HTR-8/SVneo (cell line): ENCODE measurements around the gene CFDP1.
A peak's percentile ranks its signal among the peaks of the same experiment; 100 is the strongest.
"Not testable (repeated sequence)": the region's sequence is repeated elsewhere in the genome, so short reads cannot be mapped to it uniquely, and the experiment has no call there.

Experiments used
- DNase-seq: peaks from one replicate; pipeline ENCODE4 v3.0.0; 2011; ENCODE audit warnings: low spot score, mixed read lengths; ENCODE audit not compliant: insufficient read length
- FAIRE-seq: peaks from 2 replicates; lab custom pipeline; 2011; peaks lifted over from hg19 to GRCh38; lab: Jason Lieb, UNC

Gene CFDP1

DNA sequence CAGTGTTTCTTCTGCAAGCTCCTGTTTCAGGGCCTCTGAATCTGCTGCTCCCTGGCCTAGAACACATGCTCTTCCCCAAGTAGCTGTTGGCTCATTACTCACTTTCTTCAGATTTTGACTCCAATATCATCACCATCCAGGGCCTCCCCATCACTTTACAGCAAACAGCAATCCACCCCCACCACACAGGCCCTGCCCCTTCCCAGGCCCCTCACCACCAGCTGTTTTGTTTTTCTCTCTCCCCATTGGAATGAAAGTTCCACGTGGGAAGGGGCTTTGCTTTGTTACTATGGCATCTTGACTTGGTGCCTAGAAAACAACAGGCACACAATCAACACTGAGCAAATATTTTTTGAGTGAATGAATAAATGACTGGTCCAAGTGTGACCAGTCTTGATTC is 27.1 kb upstream of the CFDP1 start:
- no peak for DNase-seq
- no peak for FAIRE-seq

DNA sequence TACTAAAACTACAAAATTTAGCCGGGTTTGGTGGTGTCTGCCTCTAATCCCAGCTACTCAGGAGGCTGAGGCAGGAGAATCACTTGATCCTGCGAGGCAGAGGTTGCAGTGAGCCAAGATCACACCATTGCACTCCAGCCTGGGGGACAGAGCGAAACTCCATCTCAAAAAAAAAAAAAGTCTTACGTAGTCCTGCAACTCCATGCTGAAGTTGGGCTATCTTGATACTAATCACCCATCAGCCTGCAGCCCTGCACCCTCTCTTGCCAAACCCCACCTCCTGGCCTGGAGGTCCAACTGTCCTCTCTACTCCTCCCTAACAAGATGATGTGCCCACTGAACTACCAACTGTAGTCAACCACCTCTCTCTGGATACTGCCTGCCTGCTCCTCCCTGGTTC is 26.4 kb upstream of the CFDP1 start:
- no peak for FAIRE-seq
- no peak for DNase-seq

DNA sequence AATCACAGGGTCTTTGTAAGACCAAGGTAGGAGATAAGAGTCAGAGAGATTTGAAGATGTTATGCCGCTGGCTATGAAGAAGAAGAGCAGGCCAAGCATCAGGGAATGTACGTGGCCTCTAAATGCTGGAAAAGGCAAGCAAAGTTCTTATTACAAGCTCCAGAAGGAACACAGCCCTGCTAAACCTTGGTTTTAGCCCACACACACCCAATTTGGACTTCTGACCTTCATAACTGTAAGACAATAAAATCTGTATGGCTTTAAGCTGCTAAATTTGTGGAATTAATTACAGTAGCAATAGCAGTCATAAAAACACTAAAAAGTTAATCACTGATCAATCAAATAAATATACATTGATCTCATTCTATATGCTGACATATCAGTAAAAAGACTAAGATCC is 25.1 kb upstream of the CFDP1 start:
- DNase-seq (no peak), FAIRE-seq (no peak)

DNA sequence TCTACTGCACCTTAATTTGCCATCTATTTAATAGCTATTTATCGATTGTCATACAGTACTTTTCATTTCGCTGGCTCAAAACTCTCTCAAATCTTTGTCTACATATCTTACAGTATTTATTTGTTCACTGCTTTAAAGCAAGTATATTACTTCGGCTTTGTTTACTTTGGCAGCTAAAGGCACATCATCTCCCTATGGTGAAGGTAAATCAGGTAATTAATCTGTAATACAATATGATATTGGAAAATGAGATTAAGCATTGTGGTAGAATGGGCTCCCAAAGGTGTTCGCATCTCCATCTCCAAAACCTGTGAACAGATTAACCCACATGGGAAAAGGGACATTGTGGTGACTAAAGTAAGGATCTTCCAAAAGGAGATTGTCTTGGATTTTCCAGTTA is 24.7 kb upstream of the CFDP1 start:
- DNase-seq (no peak), FAIRE-seq (no peak)

GRCh38 chr16:75457485-75458021 is 24.2 kb upstream of the CFDP1 start:
- no peak for FAIRE-seq
- no peak for DNase-seq

GRCh38 chr16:75456971-75457370 is 23.7 kb upstream of the CFDP1 start:
- FAIRE-seq (no peak), DNase-seq (no peak)

- FAIRE-seq, DNase-seq: not testable (repeated sequence)
Measured at GRCh38 chr16:75456486-75456885, 23.2 kb upstream of the CFDP1 start.

GRCh38 chr16:75455677-75456076 is 22.4 kb upstream of the CFDP1 start:
- no peak for FAIRE-seq
- no peak for DNase-seq

DNA sequence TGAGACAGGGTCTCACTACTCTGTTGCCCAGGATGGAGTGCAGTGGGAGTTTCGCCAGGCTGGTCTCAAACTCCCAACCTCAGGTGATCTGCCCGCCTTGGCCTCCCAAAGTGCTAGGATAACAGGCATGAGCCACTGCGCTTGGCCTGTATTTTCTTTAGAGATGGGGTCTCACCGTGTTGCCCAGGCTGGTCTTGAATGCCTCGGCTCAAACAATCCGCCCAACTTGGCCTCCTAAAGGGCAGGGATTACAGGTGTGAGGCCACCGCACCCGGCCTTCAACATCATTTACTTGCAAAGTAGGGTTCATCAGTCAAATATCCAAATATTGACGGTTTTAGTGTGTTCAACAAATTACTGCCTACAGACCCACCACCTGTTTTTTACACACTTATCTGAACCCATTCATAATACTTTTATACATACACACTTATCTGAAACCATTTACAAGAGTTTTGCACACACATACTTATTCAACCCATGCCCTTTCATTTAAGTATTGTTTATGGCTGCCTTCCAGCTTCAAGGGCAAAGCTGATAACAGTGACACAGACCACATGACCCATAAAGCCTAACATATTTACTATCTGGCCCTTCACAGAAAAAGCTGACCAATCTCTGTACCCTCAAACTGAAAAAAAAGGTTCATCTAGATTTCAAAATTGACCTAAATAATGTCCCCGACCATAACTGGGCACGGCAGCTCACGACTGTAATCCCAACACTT is 19.3 kb upstream of the CFDP1 start:
- FAIRE-seq (no peak), DNase-seq (no peak)

- FAIRE-seq = no peak
- no peak for DNase-seq
Measured at GRCh38 chr16:75446416-75446815, 13.1 kb upstream of the CFDP1 start.

DNA sequence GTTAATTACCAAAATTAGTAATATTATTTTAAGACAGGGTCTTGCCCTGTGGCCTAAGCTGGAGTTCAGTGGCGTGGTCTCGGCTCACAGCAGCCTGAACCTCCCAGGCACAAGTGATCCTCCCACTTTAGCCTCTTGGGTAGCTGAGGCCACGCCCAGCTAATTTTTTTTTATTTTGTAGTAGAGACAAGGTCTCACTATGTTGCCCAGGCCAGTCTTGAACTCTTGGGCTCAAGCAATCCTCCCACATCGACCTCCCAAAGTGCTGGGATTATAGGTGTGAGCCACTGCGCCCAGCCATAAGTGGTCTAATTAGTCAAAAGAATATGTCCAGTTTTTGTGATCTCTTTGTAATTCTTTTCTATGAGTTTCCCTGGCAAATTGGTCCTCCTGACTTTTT is 12.0 kb upstream of the CFDP1 start:
- no peak for DNase-seq
- FAIRE-seq = no peak

DNA sequence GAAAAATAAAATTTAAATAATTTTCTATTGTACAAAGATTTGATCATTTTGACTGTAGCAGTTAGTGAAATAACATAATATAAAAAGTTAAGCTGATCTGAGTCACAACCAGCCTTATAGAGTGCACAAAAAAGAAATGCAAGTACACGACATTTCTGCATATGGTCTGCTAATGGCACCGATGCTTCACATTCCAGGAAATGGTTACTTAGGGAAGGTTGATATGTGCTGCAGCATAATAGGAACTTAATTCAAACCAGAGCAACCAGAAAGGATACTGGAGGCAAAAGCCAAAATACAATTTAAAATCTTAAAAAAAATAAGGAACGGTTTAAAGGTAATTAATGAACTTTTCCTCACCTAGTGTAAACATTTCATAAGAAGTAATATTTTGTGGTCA is 10.0 kb upstream of the CFDP1 start:
- FAIRE-seq (no peak), DNase-seq (no peak)

- no peak for FAIRE-seq
- DNase-seq = peak; percentile 81
Measured at GRCh38 chr16:75433732-75434413, 570 bp upstream of the CFDP1 start.

DNA sequence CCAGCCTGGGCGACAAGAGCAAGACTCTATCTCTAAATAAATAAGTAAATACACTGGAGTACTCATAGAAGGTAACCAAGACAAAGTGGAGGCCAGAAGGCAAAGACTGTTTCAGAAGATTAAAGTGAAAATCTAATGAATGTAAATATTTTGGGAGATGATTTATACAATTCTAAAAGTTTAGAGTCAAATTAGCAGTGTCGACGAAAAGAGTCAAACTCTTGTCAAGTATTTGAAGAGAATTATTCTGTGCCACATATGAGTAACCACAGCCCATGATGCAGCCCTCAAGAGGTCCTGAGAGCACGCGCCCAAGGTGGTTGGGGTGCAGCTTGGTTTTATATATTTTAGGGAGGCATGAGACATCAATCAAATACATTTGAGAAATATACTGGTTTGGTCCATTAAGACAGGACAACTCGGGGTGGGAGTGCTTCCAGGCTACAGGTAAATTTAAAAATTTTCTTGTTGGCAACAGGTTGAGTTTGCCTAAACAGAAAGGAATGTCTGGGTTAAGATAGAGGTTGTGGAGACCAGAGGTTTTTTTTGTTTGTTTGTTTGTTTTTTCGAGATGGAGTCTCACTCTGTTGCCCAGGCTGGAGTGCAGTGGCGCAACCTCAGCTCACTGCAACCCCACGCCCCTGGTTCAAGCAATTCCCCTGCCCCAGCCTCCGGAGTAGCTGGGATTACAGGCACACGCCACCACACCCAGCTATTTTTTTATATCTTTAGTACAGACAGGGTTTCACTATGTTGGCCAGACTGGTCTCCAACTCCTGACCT is 3.5 kb downstream of the CFDP1 start:
- FAIRE-seq (no peak), DNase-seq (no peak)

GRCh38 chr16:75426524-75426923 is 6.8 kb downstream of the CFDP1 start:
- not testable (repeated sequence) for DNase-seq, FAIRE-seq

- DNase-seq, FAIRE-seq: not testable (repeated sequence)
Measured at GRCh38 chr16:75424105-75424762, 9.1 kb downstream of the CFDP1 start.

- no peak for DNase-seq
- no peak for FAIRE-seq
Measured at GRCh38 chr16:75423723-75424104, 9.6 kb downstream of the CFDP1 start.

DNA sequence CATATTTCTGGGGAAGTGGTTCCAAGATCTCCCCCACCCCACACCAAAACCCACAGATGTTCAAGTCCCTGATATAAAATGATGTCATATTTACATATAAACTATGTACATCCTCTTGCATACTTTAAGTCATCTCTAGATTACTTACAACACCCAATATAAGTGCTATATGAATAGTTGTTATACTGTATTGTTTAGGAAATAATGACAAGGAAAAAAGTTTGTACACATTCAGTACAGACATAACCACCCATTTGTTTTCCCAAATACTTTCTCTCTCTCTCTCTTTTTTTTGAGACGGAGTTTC is 11.5 kb downstream of the CFDP1 start:
- no peak for DNase-seq
- FAIRE-seq = no peak

- FAIRE-seq (no peak), DNase-seq (peak; percentile 35)
Measured at GRCh38 chr16:75420987-75421819, 12.1 kb downstream of the CFDP1 start.
